OCI-LY1 (cell line): ENCODE data around the gene CTXN1.

ENCODE experiments used
- CTCF ChIP-seq: fragments of 200-600 bp; sonication (generic), shearing (Covaris generic); IDR thresholded peaks from 2 replicates; pipeline ENCODE4 v1.5.1; 2017; ENCODE audit warnings: mild to moderate bottlenecking, antibody characterized with exemption, low read length, moderate library complexity, mixed read lengths
- EZH2 ChIP-seq: fragments of 200-600 bp; sonication (generic), shearing (Covaris generic); IDR thresholded peaks from 2 replicates; pipeline ENCODE4 v1.8.0; 2017; ENCODE audit warnings: borderline replicate concordance, mixed run types, mild to moderate bottlenecking, antibody characterized with exemption, low read length, moderate library complexity, mixed read lengths

GRCh38 chr19:7921302-7921966, 4.5 kb downstream of the CTXN1 start:
- TF ChIP-seq CTCF = no peak
- no peak for TF ChIP-seq EZH2
